Activated CD8-positive, alpha-beta memory T cell treated with anti-CD3 and anti-CD28 coated beads for 48 hours (primary cell): ENCODE data around the gene TRIP10.
"Not testable (repeated sequence)": the region's sequence is repeated elsewhere in the genome, so short reads cannot be mapped to it uniquely, and the experiment has no call there.

Experiments used
- DNase-seq, 3 experiments: peaks; one replicate each; pipeline ENCODE4 v3.0.0-alpha.2; 2020; ENCODE audit warnings: low read depth in 2 of 3, low spot score in 2 of 3

Gene TRIP10

DNA sequence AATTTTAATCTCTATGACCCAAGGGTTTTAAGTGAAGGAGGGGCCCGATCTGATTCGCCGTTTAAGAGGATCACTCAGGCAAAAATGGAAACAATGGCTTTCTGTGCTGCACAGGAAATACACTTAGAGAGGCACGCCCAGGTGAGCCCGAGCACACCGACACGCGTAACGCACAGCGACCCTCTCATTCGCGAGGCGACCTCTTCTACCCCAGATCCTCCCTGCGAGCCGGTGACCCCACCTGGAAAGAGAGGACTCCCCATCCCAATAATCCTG lies 27.5 kb downstream of the TRIP10 start:
- no peak for DNase-seq

DNA sequence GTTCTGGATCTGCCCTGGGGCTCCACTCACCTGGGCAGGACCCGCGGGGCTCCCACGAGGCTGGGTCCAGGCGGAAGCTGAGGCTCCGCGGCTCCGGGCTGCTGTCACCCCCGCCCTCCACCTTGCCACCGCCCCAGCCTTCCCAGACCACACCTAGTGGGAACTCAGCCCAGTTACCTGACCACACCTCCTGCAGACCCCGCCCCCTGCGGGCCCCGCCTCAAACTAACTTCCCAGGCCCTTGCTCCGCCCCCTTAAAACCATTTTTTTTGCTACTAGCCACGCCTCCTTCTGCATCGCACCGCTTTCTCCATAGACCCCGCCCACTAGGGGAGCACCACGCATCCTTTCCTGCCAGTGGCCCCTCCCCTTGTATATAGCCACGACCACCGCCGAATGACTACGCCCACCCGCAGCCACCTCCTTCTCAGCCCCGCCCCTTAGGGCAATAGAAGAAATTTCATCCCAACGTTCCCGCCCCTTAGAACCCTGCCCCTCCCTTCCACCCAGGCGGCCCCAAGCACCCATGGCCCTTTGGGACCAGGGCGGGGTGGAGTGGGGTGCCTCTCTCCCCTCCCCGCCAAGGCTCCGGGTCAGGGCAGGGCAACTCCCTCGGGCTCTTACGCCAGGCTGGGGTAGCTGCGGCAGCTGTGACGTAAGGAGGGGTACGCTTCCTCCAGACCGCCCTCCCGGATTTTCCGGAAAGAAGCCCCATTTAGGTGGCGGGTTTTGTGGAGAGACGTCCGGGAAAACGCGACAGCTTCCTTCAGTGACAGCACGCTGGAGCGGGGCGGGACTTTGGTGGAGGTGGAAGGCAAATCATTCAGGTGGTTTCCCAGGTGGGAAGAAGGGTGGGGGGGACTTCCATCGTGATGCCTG lies 28.1 kb downstream of the TRIP10 start, which contains the start of gene SH2D3A:
SH2D3A (minus strand) TSS at position 79 of the 879 bp plus-strand sequence. CDS start 3,687 bp downstream, outside the sequence.
- DNase-seq, result peak; percentile 80 to 86 (median 81)

DNA sequence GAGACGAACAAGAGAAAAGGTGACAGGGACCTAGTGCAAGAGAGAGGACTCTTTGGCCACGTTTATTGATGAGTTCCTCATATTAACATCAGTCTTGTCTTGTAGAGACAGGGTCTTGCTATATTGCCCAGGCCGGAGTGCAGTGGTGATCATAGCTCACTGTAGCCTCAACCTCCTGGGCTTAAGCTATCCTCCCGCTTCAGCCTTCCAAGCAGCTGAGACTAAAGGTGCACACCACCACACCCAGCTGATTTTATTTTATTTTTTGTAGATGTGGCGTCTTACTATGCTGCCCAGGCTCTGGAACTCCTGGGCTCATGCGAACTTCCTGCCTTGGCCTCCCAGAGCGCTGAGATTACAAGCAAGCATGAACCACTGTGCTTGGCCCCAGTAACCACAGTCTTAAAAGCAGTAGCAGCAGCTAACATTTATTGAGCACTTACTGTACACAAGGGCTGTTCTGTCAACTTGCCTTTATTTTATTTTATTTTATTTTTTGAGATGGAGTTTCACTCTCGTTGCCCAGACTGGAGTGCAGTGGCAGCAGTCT lies 28.8 kb downstream of the TRIP10 start:
- DNase-seq, result no peak

DNA sequence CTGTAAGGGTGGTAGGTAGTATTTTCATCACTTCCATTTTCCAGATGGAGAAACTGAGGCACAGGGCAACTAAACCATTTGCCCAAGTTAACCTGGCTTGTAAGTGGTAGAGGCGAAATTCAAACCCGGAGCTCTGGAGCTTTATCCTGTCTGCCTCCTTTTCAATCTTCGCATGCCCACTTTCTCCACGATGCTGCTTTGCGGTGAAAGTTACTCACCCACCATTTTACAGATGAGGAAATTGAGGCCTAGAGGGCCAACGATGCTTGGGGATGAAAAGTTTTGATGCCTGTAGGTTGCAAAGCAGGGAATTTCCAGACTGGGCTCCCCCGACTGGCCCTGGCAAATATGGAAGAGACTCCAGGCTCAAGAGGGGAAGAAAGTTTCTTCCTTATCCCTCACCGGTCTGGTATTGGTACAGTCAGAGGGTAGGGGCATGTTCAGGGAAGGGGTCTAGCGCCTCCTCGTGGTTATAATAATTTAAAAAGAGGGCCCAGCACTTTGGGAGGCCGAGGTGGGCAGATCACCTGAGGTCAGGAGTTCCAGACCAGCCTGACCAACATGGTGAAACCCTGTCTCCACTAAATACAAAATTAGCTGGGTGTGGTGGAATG lies 29.6 kb downstream of the TRIP10 start:
- no peak for DNase-seq

DNA sequence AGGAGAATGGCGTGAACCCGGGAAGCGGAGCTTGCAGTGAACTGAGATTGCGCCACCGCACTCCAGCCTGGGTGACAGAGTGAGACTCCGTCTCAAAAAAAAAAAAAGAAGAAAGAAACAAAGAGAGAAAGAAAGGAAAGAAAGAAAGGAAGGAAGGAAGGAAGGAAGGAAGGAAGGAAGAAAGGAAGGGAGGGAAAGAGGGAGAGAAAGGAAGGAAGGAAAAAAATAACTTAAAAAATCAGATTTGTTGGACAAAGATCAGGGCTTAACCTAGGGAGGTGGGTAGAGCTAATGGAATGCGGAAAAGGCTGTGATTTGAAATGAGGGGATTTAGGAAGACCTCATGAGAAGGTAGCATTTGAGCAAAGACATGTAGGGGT lies 32.2 kb downstream of the TRIP10 start:
- DNase-seq, result not testable (repeated sequence)

DNA sequence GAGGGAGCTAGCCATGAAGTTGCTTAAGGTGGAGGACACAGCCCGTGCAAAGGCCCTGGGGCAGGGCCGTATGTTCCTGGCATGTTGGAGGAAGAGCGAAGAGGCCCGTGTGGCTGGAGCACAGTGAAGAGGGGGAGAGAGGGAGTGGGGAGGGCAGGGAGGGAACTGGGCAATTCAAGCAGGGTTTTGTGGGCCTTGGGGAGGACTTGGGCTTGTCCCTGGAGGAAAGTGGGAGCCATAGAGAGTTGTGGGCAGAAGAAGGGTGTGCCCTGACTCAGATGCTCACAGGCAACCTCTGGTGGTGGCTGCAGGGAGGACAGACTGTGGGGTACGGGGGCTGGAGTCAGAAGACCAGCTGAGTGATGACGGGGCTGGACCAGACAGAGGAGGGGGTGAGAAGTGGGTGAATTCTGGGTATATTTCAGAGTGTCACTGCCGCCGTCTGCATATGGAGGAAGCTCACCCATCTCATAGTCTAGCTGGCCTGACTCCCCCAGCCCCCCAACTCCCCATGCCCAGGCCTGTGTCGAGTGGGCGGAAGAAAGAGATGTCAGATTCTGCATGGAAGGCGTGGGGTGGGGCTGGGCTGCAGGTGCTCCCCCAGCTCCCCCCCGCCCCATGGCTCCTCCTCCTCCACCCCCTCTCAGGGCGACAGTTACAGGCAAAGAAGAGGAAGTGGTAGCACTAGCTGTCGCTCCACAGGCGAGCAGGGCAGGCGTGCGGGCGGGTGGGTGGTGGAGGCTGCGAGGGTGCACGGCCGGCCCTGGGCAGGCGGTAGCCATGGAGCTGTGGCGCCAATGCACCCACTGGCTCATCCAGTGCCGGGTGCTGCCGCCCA lies 32.8 kb downstream of the TRIP10 start, which contains the start of gene VAV1:
VAV1 (plus strand) TSS at position 681 of the 838 bp plus-strand sequence; CDS start at position 781, 100 bp downstream.
- DNase-seq, result peak; percentile 49 to 65 (median 55)

DNA sequence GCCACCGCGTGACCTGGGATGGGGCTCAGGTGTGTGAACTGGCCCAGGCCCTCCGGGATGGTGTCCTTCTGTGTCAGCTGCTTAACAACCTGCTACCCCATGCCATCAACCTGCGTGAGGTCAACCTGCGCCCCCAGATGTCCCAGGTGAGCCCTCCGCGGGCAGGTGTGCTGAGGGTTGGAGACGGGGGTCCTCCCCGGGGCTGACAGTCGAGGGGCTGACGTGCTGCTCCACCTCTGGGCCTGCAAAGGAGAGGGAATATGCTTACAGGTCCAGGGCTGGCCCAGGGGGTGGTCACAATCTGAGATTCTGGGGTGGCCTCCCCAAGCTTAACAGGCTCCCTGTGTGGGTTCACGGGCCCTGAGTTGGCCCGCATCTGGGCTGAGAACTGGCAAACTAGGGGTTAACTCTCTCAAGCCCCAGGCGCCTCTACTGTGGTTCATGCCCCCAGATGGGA lies 33.4 kb downstream of the TRIP10 start:
- DNase-seq, result no peak

DNA sequence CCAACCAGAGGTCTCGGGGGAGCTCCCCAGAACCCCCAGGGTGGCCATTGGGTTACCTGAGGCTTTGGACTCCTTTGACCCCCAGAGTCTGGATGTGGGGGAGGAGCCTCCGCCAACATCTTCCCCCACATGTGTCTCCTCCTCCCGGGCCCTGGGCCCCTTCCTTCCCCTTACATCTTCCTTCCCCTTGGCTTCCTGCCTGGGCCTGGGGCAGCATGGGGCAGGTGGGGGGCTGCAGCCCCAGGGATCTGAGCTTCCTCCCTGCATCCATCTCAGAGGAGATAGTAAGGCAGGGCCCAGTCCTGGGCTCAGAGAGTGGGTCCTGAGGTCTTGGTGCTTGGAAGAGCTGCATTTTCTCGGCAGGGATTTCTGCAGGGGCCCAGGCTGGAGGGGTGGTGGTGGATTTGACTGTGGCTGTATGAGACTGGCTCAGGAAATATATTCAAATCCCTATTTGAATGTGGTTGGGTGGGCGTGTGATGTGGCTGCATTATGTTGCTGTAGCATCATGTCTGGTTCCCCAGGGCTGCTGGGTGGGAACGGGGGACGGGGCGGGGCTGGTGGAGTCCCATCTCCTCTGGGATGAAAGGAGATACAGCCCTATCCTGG lies 33.9 kb downstream of the TRIP10 start:
- peak; percentile 33 to 51 (median 44) for DNase-seq

DNA sequence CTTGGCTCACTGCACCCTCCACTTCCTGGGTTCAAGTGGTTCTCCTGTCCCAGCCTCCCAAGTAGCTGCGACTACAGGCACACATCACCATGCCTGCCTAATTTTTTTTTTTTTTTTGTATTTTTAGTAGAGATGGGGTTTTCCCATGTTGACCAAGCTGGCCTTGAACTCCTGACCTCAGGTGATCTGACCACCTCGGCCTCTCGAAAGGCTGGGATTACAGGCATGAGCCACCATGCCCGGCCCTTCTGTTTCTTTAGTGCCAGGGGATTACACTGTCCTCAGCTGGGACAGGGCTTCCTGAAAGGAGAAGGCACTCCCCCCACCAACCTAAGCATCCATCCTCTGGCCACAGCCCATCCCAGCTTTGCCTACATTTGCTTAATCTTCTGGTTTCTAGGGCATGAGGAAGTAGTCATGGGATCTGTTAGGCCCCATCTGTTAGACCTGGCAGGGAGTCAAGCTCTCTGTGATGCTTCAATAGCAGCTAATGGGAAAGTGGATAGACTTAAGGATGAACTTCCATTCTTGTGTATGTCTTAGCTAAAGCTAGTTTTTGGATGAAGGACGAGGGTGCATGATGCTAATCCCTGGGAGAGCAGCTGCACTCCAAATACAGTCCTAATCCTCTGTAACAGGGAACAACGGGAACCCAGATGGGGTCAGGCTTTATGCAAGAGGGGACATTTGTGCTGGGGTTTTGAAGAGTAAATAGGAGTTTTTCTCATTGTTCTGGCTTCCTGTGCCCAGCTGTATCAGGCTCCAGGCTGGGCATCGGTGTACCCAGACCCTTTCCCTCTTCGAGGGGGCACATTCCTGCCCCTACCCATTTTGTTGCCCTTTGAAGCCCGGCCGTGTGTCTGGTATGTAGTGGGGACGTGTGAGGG lies 35.6 kb downstream of the TRIP10 start:
- DNase-seq, result no peak

DNA sequence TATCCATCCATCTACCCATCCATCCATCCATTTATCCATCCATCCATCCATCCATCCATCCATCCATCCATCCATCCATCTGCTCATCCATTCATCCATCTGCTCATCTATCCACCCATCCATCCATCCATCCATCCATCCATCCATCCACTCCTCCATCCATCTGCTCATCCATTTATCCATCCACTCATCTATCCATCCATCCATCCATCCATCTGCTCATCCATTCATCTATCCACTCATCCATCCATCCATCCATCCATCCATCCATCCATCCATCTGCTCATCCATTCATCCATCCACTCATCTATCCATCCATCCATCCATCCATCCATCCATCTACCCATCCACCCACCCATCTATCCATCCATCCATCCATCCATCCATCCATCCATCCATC lies 36.6 kb downstream of the TRIP10 start:
- not testable (repeated sequence) for DNase-seq

DNA sequence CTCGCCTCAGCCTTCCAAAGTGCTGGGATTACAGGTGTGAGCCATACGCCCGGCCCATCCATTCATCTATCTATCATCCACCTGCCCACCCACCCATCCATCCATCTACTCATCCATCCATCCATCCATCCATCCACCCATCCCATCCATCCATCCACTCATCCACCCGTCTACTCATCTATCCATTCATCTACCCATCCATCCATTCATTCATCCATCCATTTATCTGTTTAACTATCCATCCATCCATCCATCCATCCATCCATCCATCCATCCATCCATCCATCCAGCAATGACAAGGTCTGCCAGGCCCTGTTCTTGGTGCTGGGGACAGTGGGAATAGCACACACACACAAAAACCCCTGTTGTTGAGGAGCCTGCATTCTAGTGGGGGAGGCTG lies 37.5 kb downstream of the TRIP10 start:
- no peak for DNase-seq

DNA sequence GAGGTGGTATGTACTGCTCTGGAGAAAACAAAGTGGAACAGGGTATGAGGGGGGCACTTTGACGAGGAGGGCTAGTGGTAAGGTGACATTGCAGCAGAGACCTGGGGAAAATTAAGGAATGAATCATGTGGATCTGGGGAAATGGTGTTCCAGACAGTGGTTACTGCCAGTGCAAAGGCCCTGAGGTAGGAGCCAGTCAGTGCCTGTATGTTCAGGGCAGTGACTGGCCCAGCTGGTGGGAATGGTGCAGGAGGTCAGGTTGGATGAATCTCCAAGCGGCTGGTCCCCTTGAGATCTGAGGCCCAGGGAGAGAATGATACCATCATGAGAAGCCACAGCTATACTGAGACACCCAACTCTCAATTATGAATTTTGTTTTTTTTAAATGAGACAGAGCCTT lies 38.0 kb downstream of the TRIP10 start:
- no peak for DNase-seq

DNA sequence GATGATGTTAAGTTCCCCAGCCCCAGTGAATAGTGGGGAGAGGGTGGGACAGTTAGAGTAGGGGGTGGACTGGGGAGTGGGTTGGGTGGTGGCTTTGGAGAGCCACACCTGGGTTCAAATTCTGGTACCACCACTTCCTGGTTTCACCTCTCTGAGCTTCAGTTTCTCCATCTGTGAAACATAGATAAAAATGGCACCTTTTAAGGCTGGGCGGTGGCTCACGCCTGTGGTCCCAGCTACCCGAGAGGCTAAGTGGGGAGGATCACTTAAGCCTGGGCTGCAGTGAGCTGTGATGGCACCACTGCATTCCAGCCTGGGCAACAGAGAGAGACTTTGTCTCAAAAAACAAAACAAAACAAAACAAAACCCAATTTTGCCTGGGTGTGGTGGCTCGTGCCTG lies 38.9 kb downstream of the TRIP10 start:
- no peak for DNase-seq

DNA sequence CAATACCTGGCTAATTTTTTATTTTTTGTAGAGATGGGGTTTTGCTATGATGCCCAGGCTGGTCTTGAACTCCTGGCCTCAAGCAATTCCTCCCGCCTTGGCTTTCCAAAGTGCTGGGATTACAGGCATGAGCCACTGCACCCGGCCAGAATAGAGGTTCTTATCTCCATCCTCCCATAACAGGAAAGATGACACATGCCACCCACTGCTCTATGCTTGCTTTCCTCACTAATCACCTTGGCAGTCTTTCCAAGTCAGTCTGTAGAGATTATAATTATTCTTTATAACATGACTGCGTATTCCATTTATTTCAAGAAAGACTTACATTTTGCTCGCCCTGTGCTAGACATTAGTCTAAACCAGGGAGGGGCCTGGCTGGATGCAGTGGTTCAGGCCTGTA lies 39.7 kb downstream of the TRIP10 start:
- DNase-seq, result no peak

DNA sequence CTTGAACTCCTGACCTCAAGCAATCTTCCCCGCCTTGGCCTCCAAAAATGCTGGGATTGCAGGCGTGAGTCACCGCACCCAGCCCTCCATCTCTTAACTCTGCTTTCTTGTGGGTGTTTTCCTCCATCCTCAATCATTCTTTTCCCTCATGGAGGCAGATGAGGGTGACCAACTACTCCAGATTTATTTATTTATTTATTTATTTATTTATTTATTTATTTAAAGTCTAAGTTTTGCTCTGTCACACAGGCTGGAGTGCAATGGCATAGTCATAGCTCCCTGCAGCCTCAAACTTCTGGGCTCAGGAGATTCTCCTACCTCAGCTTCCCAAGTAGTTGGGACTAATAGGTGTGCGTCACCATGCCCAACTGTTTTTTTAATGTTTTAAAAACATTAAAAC lies 47.9 kb downstream of the TRIP10 start:
- DNase-seq, result no peak

DNA sequence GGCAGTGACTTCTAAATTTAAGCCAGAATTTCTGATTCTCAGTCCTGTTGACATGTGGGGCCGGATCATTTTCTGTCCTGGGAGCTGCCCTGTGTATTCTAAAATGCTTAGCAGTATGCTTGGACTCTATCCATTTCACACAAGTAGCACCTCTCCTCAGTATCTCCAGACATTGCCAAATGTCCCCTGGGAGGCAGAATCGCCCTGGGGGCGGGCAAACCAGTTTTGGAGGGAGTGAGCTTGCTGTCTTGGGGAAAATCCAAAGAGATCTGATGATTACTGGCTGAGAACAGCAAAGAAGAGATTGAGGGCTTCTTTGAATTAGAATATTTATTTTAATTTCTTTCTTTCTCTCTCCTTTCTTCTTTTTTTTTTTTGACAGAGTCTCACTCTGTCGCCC lies 49.4 kb downstream of the TRIP10 start:
- no peak for DNase-seq

DNA sequence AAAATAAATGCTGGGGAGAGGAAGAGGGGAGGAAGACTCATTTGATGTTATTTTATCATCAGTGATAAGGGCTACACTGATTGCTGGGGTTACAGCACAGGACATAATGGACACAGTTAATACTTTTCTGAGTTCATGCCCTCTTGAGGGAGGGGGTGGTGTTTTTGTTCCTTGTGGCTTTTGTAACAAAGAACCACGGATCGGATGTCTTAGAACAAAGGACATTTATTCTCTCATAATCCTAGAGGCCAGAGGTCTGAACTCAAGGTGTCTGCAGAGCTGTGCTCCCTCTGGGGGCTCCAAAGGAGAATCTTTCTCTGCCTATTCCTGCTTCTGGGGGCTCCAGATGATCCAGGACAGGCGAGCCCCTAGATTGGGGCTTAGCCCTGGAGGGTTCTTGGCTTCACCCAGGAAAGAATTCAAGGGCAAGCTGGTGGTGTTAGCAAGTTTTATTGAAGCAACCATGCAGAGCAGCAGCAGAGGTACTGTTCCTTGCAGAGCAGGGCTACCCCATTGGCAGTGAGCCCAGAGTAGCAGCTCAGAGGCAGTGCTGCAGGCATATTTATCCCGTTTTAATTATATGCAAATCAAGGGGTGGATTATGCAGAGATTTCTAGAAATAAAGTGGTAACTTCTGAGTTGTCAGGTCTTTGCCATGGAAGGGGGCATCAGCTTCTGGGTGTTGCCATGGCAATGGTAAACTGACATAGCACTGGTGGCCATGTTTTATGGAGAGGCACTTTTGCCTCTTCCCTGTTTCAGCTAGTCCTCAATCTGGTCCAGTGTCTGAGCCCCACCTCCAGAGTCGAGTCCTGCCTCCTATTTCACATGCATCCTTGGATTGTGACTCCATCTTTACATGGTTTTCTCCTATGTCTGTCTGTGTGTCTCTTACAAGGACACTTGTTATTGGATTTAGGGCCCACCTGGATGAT lies 51.0 kb downstream of the TRIP10 start:
- no peak for DNase-seq

DNA sequence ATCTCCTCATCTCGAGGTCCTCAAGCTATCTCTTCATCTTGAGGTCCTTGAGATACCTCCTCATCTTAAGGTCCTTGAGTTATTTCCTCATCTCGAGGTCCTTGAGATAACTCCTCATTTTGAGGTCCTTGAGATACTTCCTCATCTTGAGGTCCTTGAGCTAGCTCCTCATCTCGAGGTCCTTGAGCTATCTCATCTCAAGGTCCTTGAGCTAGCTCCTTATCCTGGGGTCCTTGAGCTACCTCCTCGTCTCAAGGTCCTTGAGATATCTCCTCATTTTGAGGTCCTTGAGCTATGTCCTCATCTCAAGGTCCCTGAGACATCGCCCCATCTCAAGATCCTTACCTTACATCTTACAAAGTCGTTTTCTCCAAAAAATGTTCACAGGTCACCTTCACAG lies 51.8 kb downstream of the TRIP10 start:
- DNase-seq, result no peak

DNA sequence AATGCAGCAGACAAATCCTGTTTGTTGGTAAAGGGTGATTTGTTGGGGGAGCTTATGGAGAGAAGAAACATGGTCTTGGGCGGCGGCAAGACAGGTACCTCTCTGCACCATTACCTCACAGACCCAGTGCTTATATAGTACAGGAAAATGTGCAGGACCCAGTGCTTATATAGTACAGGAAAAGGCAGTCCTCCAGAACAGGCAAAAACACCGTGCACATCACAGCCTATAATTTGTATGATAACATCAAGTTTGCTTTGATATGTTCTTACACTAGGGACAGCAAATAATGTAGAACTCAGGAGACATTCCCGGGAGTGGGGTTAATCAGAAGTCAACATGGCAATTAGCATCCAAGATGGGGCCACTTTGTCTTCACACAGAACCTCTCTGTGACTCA lies 53.9 kb downstream of the TRIP10 start:
- no peak for DNase-seq
